OCI-M1 (cell line): Measurements from ENCODE around the gene TMEM119.
"Not testable (repeated sequence)": the region's sequence is repeated elsewhere in the genome, so short reads cannot be mapped to it uniquely, and the experiment has no call there.

Experiments used
- DNase-seq: peaks from one replicate; lab custom pipeline; 2025; lab: John Stamatoyannopoulos, UW

TMEM119 gene

DNA sequence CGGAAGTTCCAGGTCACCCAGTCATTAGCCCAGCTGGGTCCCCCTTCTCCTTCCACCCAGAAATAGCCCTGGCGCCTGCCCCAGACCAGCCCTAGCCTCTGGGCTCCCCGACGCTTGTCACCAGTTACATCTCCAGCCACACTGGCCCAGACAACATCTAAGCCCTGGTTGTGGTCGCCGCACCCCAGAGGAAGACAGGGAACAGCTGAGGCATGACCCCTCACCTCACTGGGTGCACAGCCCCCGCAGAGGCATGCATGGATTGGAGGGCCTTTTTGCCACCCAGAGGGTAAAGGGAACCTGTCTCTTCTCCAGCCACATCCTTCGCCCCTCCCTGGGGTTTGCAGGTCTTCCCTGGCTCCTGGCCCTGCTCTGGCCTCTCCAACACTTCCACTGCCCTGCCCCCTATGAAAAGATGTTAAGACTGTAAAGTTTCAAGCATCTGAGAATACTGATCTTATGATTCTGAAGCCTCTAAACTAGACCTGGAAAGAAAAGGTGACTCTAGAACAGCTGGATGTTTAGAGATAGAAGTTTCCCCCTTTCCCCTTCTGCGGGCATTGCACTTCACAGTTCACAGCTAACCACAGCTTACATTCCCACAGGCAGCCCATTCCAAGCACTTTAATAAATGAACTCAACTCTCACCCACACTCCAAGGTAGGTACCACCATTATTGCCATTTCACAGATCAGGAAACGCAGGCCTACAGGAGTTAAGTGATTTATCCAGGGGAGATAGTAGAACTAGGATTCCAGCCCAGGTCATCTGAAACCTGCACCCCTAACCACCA is 14.7 kb downstream of the TMEM119 start:
- no peak for DNase-seq

DNA sequence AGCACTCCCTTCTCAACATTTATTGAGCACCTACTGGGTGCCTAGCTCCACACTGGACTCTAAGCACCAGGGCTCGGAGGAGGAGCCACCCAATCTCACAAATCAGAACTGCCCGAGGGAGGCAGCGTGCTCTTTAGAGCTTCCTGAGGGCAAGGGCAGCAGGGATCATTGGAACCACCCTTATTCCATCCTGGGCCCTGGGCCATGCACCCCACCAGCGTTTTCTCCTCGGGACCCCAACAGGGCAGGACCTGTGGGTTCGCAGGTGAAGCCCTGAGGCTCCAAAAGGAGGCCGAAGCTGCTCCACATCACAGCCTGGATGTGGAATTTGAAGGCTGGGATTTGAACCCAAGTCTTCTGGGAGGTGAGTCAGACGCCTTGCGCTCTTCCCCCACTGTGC is 15.4 kb downstream of the TMEM119 start:
- no peak for DNase-seq

DNA sequence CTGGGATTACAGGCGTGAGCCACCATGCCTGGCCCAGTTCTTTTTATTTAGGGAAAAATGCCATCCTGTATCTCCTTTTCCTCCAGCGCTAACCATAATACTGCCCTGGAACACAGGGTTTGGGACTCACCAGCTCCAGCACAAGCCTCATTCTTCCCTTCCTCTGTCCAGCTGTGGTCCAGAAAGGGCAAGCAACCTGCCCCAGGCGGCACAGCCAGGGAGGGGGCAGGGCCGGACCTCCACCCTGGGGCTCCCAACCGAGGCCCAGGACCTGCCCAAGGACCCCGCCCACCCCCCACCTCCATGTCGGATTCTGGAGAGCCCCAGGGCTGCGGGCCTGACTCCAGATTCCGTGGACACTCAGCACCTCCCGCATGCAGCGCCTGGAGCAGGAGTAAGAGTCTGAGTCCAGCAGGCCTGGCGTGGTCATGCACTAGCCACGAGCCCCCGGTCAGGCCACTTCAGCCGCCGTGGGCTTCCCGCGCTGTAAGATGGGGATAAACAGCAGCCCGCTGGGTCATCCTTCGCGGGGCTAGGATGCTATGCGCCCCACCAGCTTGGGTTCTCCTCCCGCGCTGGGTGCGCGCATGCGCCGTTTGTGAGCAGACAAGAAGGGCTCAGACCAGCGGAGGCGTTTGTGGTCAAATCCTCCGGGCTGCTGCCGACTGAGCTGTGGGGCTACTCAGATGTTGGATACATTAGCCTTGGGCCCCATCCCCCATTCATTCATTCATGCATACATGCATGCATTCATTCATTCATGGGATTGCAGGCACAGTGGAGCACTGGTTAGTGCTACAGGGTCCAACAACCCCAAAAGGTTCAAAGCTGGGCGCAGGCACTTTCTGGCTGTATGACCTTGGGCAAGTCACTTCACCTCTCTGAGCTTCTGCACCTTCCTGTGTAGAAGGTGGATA is 16.3 kb downstream of the TMEM119 start:
- DNase-seq: no peak

DNA sequence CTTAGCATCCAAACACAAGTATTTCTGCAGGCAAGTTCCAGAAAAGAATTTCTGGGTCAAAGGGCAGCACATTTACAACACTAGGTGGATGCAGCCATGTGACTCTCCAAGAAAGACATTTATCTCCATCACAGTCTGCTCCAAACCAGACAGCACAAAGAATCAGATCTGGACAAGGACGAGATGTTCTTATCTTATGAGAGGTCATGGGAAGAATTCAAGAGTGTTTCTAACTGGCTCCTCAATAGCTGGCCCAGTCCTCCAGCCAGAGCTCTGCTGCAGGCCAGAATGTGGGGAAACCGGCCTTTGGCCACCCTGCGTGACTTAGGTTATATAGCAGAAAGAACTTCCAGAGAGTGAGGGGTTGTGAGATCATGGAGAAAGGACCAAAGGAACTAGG is 17.4 kb downstream of the TMEM119 start:
- DNase-seq: no peak

DNA sequence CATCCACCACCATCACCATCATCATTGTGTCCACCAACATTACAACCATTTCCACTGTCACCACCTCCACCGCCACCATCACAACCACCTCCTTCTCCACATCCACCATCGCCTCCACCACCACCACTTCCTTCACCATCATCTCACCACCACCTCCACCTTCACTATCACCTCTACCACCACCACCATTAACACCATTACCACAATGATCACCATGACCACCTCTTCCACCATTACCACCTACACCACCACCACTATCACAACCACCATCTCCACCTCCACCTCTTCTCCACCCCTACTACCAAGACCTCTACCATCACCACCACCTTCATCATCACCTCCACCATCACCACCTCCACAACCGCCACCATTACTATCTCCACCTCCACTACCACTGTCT is 19.1 kb downstream of the TMEM119 start:
- DNase-seq: no peak

DNA sequence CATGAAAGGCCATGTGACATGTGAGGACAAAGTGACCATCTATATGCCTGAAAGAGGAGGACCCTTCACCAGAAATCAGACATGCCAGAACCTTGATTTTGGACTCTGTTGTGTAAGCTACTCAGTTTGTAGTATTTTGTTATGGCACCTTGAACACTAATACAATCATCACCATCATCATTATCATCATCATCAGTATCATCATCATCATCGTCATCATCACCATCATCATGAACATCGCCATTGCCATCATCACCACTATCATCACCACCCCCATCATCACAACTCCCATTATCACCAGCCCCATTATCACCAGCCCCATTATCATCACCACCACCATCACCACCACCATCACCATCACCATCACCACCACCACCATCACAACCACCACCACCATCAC is 19.6 kb downstream of the TMEM119 start:
- no peak for DNase-seq

DNA sequence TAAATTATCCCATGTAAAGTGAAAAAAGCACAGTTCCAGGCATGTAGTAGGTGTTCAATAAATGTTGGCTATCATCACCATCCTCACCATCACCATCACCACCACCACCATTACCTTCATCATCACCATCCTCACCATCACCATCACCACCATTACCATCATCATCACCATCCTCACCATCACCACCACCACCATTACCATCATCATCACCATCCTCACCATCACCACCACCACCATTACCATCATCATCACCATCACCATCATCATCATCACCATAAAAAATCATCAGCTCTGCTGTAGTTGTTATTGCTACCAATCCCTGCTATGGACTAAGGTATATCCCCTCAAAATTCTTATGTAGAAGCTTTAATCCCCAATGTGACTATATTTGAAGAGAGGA is 20.4 kb downstream of the TMEM119 start:
- DNase-seq: no peak

DNA sequence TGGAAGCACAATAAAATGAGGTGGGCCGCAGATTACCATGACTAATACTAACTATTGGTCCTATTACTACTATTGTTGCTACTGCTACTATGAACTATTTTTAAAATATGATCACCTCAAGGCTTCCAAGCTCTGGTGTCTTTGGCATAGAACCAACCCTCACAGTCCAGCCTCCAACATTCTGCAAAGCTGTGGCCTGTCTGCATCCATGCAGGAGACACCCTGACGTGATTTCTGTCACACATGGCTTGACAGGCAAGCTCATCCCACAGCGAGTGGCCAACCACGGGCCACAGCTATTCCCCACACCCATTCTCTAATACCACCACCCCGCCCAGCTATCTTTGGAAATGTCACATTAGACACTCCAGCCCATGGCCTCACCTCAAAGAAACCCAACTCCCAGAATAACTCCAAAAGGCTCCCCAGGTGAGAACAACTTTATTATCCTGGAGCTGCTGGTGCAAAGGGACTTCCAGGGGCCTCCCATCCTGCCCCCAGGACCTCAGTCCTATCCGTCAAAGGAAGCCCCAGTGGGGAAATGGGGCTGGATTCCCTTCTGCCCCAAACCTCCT is 21.1 kb downstream of the TMEM119 start:
- DNase-seq: no peak

DNA sequence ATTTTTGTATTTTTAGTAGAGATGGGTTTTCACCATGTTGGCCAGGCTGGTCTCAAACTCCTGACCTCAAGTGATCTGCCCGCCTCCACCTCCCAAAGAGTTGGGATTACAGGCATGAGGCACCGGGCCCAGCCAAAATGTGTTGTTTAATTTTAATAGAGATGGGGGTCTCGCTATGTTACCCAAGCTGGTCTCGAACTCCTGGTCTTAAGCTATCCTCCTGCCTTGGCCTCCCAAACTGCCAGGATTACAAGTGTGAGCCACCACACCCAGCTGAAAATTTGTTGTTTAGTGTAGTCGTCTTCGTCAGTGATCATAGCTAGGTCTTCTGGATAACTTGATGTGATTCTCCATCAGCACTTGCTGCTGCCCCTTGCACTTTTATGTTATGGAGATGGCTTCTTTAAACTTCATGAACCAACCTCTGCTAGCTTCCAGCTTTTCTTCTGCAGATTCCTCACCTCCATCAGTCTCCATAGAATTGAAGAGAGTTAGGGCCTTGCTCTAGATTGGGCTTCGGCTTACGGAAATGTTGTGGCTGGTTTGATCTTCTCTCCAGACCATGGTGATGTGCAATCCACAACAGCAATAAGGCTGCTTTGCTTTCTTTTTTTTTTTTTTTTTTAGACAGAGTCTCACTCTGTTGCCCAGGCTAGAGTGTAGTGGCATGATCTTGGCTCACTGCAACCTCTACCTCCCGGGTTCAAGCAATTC is 22.5 kb downstream of the TMEM119 start:
- peak; percentile 10 for DNase-seq

DNA sequence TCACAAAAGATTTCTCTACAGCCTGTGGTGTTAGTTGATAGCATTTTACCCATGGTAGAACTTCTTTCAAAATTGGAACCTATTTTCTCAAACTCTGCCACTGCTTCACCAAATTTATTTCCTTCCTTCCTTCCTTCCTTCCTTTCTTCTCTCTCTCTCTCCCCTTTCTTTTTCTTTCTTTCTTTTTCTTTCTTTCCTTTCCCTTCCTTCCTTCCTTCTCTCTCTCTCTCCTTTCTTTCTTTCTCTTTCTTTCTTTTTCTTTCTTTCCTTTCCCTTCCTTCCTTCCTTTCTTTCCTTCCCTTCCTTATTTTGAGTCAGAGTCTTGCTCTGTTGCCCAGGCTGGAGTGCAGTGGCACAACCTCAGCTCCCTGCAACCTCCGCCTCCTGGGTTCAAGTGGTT is 23.6 kb downstream of the TMEM119 start:
- DNase-seq: not testable (repeated sequence)

DNA sequence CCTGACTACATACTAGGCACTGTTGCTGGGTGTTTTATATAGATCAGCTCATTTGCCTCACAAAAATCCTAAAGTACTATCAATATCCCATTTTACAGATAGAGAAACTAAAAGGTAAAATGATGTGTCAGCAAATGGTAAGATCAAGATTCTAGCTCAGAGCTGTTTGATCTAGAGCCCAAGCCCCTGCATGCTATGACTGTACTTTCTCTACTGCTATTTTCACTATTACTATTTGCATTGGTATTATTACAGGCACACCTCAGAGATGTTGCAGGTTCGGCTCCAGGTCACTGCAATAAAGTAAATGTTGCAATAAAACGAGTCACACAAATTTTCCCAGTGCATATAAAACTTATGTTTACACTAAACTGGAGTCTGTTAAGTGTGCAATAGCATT is 24.6 kb downstream of the TMEM119 start:
- DNase-seq: no peak

DNA sequence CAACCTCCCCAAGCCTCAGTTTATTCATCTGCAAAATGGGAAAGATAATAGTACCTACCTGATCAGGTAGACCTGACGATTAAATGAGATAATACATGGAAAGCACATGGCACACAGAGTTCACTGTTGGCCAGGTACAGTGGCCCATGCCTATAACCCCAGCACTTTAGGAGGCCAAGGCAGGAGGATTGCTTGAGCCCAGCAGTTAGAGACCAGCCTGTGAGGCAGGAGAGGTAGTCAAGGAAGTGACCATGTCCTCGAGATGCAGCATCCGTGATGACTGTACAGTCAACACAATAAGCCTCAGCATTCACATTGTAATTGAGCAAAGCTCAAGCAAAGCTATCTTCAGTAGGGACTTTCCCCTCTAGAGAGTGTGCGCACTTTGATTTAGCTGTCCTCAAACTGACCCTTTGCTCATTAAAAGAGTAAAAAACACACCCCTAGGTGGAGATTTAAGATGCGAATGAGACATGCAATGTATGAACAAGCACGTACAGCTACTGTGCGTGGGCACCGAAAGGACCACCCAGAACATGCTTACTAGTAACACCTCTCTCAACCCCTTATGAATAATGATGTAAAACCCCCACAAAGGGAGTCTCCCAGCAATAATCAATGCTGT is 25.6 kb downstream of the TMEM119 start:
- no peak for DNase-seq

DNA sequence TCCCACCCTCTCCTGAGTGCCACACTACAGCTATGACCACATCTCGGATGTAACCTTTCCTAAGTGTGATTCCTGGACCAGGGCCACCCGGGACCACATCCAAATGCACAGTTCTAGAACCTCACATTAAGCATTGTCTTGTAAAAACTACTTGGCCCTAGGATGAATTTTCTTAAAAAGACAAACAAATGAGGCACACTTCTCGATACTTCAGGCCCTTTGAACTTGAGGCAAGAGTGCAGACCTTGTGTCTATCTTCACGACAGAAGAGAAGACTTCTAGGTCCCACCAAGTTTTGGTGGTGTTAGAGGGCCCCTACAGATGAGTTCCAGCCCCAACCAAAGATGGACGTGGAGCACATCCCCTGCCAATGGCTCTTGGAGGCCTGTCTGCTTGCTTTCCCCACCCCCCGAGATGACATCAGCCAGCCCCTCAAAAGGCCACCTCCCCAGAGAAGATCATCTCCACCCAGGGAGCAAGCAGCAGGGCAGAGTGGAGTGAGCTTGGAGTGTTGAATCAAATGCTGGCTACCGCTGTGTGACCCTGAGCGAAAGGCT is 26.2 kb downstream of the TMEM119 start:
- DNase-seq: no peak

DNA sequence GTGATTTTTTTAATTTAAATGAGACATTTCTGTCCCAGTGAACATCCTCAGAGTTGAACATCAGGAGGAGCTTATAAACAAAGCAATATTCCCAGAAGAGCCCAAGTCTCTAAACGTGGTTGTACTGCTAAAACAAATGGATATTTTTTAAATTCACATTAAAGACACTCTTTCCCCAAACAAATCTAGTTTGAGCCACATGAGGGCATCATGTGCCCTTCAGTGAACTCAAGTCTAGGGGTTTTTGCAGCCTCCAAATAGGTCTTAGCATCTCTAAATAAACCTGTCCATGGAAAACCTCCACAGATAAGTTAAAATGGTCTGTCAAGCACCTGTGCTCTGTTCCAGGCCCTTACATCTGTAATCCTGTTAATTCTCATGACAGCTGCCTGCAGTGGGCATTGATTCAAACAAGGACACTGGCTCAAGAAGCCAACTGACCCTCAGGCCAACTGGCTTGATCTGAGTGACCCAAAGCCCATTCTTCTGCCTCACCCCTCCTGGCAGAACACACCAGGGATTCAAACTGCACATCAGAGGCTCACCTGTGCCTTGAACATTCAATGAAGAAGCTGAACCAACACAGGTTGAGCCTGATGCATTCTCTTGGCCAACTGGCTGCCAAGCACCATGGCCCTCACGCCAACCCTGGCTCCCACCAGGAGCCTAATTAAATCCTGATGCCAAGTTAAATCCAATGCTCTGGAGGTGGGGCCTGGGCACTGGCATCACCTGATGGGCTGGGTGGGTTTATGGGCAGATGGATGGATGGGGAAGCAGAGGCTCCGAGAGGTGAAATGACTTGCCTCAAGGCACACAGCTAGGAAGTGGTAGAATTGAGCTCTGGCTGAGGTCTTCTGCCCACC is 26.9 kb downstream of the TMEM119 start:
- DNase-seq: peak; percentile 40

DNA sequence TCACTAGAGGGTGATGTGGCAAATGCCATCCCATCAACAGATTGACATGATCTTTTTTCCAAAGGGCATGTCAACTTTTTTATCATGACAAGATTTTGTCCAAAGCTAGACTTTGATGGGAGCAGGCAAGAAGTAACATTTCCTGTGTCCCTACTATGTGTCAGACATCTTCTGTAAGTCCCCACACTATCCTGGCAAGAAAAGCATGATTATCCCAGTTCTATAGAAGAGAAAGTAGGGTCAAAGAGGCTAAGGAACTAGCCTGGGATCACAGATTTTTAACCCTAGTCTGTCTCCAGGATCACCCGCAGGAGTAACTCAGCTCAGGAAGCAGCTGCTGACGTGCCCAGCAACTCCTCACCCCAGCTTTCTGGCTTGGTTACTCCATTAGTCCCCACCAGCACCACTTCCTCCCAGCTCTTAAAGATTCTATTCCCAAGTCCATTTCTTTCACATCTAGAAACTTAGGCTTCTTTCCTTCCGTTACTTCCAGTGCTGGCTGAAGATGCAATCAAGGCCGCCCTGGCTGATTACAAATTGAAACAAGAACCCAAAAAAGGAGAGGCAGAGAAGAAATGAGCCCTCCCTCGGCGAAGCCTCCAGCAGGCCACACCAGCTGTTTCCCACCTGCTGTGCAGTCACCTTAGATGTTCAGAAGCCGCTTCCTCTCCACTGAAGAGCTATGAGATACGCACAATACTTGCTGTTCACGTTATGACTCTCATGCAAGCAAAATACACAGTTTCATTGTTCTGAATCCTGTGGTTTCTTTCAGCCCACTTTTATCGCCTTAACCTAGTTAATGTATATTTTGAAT is 29.3 kb downstream of the TMEM119 start:
- no peak for DNase-seq

DNA sequence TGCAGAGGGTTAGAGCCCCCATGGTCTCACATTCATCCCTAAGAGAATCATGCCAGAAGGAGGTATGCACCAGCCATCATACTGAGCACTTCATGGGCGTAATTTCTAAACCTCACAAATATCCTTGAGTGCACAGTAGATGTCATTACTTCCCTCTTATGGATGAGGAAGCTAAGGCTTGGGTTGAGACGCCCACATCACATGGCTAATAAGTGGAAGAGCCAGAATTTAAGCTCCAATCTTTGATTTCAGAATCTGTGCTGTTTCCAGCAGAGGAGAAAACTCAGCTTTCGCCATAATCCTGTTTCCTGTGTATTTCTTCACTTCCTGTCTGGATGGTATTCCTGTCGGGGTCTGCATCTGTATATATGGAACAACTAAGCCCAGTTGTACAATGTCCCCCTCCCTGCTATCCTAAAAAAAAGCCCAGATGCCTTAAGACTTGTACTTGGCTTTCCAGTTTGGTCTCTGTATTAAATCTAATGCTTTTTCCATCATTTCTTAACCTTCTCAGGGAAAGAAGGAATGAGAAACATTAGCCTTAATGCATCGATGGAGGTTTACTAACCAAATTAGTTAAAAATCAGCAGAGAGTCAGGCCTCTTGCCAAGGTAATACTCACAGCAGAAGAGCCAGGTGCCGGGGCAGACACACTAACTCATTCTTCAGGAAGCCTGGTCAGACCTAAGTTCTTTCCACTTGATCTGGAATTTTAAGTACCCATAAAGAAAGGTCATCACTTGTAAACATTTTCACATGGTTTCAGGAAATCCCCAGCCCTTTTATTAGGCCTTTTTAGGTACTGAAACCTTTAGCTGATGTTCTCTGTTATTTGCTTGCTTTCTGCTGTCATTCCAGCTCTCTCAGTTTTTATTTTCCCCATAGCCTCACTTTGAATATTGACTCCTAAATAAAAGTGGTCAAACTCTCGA is 30.2 kb downstream of the TMEM119 start:
- DNase-seq: no peak

DNA sequence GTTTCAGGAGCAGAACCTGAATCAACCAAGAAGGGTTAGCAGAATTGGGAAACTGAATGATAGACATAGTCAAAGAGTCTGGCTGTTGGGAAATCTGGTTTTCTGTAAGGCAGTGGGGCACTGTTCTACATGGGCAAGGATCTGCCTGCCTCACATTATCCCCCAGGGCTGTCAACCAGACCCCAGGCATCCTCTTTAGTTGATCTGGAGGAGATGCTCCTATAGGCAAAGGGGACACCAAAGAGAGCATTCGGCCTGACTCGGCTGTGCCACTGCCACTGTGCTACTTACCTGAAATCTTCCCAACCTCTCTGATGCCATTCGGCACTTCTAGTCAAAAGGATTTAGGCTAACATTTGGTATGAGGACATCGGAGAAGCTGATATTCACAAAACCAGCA is 31.4 kb downstream of the TMEM119 start:
- DNase-seq: no peak

DNA sequence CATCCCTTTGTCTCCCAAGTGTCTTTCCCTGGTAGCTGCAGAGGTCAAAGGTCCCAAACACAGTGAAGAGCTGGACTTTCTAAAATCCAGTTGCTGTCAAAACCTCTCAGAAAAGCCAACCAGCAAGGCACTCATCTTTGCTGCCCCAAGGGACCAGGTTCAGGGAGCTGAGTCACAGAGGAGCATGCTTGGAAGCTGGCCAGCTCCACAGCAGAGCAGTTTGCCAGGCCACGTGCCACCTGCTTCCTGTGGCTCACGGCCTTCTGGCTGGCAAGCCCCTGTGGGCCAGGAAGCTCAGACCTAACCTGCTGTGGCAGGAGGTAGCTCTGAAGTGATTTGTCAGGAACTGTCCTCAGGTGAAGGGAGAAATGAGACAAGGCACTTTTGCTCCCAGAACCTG is 31.9 kb downstream of the TMEM119 start:
- no peak for DNase-seq
